Mesenteric fat pad (tissue), 1 donor: ENCODE measurements around the gene RER1. TPM values are rescaled to one million over a fixed set of nuclear protein-coding genes. Genes with fewer than 3 reads are reported as not detected.

Experiments used
- DNase-seq: peaks from one replicate; pipeline ENCODE4 v3.0.0-alpha.2; 2020; ENCODE audit warnings: low spot score
- total RNA-seq: library from RNA; stranded (reverse); fragmentation: NEBNext Ultra II Directional; extraction: Animal tissue kit (Norgen Biotek cat#: 25700); gene quantifications from one replicate; pipeline ENCODE4 v1.2.1, GENCODE V29; 2021
- donor health status: DM: yes; HTN: yes; CAD: no.

The RER1 gene
- total RNA-seq, 1 donor from 2014 or later, result 157 TPM

DNA sequence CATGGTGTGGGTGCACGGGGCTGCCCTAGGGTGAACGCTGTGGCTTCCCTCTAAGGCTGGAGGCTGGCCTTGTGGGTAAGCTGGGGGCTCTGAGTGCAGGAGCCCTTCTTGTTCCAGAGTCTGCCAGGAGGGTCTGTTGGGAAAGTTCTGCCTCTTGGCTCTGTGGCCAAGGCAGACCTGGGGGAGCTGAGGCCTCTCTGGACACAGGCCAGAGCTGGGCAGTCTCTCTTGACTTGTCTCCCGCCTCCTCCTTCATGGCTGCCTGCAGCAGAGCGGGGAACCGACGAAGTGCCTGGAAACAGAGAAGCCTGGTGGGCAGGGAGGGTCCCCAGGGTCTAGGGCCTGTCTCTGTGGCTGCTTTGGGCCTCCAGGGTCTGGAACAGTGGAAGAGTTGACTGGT, 51.0 kb downstream of the RER1 start:
- no peak for DNase-seq

DNA sequence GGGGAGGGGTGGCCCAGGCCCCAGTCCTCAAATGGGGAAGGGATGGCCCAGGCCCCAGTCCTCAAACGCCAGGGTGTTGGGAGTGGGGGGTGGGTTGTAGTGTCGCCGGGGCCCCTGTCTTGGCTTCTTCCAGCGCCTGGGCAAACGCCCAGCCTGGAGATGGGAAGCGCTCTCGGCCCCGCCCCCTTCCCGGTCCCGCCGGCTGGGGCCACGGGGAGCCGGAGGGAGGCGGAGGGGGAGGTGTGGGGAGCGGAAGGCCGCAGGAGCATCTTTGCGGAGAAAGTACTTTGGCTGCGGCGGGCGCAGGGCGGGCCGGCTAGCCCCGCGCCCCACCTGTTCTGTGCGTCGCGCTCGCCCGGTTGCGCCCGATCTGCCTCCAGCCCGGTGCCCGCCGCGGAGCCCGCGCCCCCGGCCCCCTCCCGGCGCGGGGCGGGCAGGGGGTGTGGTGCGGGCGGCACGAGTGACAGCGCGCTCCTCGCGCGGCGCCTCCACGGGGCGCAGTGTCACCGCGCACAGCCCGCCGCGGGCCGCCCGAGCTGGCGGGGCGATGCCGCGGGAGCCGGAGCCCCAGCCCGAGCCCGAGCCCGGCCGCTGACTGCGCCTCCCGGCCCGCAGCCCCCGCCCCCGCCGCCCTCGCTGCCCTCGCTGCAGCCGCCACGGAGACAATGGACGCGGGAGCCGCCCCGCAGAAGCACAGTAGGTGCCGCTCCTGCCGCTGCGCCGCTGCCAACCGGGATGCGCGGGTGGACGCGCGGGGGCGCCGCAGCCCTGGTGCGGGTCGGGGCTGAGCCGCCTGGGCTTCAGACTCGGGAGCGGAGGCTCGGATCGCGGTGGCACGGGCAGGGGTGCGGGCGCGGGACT, 51.9 kb downstream of the RER1 start:
- no peak for DNase-seq

DNA sequence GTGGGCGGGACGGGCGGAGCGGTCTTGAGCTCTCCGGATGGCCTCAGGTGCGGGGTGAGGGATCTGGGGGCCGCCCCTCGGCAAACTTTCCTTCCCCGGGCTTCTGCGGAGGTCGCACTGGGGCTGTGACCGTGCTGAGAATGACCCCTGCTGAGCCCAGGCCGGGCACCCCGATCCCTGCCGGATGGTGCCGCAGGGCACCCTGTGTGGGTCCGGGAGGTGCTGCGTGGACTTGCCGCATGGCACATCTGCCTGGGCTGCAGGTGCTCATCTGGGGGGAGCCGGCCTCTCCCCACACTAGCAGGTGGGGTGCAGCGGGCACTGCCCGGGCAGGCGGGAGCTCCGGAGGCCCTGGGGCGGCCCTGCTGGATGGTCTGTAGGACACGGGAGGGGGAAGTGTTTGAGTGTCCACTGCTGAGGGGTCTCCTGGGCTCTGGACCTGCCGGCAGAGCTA, 52.5 kb downstream of the RER1 start:
- DNase-seq, result no peak

DNA sequence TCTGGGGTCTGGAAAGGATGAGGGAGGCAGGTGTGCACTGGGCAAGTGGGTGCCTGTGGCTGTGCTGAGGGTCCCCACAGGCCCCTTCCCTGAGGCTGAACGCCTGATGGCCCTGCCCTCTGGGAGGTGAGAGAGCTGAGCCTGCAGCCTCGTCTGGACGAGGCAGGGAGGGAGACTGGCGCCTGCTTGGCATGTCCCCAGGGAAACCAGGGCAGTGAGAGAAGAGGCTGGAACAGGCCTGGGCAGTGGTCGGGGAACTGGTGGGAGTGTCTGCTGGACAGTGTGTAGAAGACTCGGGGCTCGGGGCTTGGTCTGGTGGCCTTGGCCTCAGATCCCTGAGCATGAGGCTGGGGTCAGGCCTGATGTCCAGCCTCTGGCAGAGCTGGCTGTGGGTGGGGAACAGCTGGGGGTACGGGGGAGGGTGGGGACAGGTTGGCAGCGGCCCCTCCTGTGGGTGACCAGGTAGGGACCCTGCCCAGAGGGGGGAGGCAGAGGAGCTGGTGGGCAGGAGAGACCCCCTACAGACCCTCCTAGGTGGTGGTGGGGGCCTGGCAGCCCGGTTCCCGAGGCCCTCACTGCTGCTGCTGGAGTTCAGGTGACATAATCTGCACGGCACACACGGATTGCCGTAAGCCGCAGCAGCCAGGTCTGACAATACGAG, 53.7 kb downstream of the RER1 start:
- DNase-seq, result no peak

DNA sequence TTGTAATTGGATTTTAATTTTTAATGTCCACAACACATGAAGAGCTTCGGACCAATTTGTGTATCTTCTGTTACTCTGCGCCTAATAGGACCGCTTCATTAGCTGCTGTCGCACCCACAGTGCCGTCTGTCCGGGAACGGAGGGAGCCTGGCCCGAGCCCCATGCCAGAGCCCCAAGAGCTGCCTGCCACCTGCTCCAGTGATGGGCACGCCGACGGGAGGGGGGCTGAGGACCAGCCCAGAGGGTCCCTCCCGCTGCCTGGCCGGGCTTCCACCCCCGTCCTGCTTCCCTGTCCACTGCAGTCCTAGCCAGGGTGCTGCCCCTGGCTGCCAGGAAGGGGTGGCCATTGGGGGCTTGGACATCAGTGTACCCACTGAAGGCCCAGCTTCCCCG, 54.2 kb downstream of the RER1 start:
- DNase-seq, result no peak

DNA sequence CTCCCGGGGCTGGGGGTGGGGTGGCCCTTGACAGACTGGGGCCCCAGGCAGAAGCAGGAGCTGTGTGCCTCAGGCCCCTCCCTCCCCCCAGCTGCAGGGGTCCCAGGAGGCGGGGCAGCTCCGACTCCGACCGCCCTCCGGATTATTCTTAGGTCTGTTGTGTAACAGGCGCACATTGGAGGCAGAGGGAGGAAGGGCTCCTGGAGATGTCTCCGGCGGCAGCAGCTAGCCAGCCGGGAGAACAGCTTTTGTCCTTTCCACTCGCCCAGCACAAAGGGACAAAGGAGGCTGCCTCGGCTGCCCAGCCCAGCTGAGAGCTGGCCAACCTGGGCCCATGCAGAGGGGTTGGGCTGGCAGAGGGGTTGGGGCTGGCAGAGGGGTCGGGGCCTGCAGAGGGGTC, 54.8 kb downstream of the RER1 start:
- DNase-seq, result no peak

DNA sequence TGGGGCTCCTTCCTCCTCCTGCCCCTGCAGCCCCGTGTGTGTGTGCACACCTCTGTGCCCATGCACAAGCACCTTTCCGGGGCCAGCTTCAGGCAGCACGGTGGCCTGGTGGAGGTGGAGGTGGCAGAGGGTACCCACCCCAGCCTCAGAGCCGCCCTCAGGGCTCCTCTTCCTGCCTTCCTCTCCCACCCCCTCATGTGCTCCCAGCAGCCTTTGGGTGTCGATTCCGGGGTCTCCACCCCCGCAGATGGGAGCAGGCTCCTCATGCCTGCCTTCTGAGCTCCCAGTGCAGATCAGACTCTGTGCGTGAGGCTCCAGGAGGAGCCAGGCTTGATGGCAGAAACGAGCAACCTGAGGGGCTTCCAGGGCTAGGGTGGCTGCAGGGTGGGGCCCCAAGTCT, 55.2 kb downstream of the RER1 start:
- no peak for DNase-seq

DNA sequence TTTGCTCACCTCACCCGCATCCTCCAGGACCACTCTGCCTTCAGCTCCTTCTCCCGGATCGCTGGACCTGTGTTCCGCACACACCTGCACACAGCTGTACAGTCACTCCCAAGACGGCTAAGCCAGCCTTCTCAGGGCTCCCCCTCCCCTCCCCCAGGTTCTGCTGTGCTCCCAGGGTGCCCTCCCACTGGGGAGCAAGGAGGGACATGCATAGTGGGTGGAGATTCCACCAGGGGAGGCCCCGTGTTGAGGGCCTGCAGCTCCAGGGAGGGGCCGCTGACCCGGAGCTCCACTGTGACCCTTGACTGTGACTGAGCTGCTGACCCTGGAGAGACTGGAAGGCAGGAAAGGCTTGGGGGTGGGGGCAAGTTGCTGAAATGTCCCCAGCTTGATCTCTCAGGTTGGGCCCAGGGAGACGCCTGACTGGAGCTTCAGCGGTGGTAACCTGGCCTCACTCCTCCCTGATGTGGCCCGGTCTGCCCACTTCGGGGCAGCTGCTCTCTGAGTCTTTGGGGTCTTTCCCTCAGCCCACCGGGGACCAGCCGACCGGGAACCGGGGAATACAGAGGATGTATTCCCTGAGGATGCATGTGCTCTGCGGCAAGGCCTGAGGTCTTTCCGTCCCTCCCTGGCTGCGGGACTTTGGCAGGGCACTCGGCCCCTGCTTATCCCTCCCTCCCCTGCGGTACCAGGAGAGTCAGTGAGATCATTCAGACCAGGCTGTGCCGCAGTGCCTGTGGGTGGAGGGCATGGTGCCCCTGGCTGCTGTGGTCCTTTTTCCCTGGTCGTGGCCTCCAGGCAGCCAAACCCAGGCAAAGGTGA, 55.8 kb downstream of the RER1 start:
- DNase-seq, result no peak

DNA sequence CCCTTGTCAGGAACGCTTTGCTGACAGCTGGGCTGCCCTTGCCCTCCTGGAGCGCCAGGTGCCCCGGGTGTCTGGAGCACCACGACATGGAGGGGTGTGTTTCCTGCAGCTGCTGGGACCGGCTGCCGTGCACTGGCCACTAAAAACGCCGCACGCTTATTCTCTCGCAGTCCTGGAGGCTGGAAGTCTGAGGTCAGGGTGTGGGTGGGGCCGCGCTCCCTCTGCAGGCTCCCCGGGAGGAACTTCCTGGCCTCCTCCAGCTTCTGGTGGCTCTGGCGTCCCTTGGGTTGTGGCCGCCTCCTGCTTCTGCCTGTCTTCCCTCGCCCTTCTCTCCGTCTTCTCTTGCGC, 56.4 kb downstream of the RER1 start:
- DNase-seq, result no peak

DNA sequence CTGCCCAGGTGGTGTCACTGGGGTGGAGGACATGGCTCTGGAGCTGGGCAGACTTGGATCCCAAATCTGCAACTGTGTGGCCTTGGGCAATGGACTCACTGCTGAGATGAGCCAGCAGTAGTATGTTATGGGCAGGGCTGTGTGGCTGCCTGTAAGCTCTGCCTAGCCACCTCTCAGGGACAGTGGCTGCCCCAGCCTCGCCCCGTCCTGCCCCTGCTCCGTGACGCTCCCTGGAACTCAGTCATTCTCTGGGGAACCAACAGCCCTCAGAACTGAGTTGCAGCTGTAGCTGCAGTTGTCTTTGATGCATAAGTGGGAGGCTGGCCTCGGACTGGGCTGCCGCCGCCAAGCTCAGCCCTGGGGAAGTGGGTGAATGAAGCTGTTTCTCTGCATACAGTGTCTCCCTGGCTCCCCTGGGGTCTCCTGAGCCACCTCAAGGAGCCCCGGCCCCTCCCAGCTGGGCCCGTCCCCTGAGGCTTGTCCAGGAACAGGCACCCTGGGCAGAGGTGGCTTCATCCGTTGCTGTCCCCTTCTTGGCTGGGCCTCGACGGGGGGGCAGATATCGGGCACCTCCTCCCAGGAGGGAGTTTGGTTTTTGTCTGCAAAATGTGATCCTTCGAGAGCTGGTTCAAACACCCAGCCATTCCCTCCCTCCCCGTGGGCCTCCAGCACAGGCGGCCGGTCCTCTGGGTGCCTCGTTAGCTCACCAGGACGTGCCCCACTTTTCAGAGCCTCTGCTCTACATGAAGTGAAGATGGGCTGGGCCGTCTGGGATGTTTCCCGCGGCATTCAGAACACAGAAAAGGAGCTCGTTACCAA, 58.2 kb downstream of the RER1 start:
- DNase-seq, result no peak

DNA sequence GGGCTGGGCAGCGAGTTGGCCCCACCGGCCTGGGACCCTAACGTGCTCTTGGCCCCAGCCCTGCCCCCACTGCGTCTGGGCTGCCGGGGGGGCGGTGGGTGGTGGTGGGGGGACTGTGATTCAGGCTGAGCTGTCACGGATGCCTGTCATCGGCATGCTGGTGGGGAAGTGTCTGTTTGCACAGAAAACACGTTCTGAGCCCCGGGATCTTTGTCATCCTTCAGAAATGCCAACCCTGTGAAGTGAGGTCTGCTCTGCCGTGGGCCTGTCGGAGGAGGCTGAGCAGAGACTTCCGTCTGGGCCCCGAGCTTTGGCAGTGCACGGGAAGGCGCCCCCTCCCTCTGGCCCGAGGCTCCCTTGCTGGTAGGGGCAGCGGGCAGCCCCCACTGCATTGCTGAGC, 60.1 kb downstream of the RER1 start:
- no peak for DNase-seq

DNA sequence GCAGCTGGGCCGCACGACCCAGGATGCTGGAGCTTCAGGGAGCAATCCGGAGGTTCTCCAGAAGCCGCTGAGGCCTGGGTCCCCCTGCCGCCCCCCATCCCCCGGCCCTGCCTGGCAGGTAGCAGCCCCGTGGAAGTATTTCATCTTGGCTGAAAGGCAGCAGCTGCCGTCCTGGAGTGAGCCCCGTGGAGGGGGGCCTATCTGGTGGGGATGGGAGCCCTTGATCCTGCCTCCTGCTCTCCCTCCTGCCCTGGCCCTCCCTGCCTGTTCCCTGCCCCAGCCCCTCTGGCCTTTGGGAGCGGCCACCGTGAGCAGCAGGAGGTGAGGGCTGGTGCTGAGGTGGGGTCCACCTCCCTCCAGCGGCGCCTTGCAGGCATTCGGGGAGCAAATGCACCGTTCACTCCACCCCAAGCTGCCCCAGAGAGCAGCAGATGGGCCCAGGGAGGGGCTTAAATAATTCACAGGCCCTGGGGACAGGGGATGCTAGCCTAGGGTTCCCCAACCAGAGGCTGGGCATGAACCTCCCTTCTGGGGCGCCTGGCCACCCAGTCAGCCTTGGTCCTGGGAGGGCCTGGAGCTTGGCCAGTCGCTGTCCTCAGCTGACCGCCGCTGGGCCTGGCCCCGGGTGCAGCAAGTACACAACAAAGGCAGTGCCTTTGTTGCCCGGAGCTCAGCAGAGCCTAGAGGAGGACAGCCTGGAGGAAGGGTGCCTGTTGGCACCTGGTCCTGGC, 60.7 kb downstream of the RER1 start:
- DNase-seq, result no peak

DNA sequence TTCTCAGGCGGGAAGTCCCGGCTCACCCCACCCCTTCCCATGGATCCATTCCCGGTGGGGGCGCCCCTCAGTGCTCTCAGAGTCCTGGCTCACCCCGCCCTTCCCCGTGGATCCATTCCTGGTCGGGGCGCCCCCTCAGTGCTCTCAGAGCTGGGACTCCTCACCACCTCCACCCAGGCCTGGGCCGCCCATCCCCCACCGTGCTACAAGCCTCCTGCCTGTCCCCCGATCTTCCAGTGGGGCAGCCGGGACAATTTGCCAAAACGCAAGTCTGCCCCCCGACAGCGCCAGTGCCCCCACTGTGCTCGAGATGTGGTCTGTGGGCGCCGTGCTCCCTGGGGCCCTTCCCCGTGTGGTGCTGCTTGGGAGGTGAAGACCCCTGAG, 61.3 kb downstream of the RER1 start:
- DNase-seq, result no peak

DNA sequence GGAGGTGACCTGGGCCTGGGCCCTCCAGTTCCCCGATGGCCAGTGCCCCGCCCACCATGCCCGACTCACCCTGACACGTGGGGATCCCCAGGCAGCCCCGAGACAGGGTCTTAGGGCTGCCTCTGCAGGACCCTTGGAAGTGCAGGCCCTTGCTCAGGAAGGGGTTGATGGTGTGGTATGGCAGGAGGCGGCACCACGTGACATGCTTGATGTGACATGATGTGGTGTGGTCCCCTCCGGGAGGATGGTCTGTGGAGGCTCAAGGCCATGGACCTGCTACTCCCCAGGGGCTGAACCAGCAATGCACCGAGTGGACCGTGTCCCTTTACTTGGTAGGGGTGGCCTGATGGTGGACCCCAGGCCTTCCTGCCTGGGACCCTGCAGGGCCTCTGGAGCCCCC, 62.6 kb downstream of the RER1 start:
- no peak for DNase-seq

Other genes starting within 250 kb of the RER1 start
- gene FAAP20, start 197.1 kb upstream of the RER1 start, total RNA-seq, result 42.6 TPM
- 101 TPM for gene SKI, start 163.5 kb upstream of the RER1 start, total RNA-seq
- 4.4 TPM for gene MORN1, start 287 bp upstream of the RER1 start, total RNA-seq
- 23.9 TPM for gene PEX10, start 20.7 kb downstream of the RER1 start, total RNA-seq
- 0.55 TPM for gene PLCH2, start 84.4 kb downstream of the RER1 start, total RNA-seq
- gene PANK4, start 134.8 kb downstream of the RER1 start, total RNA-seq, result 23.0 TPM
- 0.58 TPM for gene HES5, start 138.4 kb downstream of the RER1 start, total RNA-seq
- gene TNFRSF14, start 164.5 kb downstream of the RER1 start, total RNA-seq, result 53.7 TPM
- 12.4 TPM for gene PRXL2B, start 194.9 kb downstream of the RER1 start, total RNA-seq
- gene MMEL1, start 241.2 kb downstream of the RER1 start, total RNA-seq, result 3.2 TPM